Activated CD4-positive, CD25-positive, alpha-beta regulatory T cell treated with anti-CD3 and anti-CD28 coated beads, Interleukin-2, amount 50 U/mL, for 72 hours (primary cell): Measurements from ENCODE around the gene LRRTM4.

Experiments used
- DNase-seq: peaks from one replicate; pipeline ENCODE4 v3.0.0; 2021

The LRRTM4 gene

DNA sequence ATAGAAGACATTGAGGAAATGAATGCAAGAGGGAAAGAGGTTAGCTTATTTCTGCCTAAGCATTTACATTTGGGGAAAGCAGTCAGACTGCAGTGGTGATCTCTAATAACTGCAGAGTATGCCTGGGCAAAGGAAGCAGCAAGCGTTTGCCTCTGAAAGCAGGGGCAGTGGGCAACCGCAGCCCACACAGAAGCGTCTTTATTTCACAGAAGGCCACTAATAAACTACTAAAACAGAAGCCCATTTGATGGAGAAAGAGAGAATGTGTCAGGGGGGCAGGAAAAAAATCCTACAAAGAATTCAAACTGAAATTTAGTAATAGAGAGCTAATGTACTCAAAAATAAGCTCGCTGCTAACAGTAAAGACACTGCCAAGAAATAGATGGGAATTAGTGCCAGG lies 53.1 kb downstream of the LRRTM4 start:
- no peak for DNase-seq

DNA sequence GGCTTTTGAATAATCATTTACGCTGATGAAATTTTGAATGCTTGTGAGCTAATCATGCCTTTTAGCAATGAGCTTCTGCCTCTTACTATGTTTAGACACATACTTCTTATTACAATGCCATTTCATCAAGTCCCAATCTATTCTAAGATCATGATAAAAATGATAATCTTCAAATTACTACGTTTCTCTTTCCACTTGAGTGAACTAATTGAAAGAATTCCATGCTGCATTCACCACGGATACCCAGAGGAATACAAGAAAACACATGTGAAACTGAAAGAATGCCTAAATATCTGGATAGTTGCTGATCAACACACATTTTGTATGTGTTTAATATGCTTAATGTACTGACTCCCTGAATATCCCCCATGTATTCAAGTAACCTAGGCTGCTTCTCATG lies 62.3 kb downstream of the LRRTM4 start:
- no peak for DNase-seq

DNA sequence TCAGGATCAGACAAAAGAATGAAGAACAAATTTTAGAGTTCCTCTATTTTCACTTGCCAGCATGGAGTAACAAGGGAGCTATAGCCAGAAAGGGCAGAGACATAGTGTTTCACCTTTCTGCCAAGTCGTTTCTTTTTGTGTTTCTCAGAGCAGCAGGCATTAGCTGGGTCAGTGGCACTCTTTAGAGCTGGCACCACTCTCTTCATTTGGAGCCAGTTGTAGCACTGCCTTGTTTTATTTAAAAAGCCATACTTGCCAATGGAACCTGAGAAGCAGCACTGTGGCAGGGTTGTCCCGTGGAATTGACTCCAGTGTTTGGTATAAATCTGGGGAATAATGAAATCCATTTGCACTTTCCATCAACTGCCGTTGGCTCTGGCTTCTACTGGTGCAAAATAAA lies 64.0 kb downstream of the LRRTM4 start:
- no peak for DNase-seq

DNA sequence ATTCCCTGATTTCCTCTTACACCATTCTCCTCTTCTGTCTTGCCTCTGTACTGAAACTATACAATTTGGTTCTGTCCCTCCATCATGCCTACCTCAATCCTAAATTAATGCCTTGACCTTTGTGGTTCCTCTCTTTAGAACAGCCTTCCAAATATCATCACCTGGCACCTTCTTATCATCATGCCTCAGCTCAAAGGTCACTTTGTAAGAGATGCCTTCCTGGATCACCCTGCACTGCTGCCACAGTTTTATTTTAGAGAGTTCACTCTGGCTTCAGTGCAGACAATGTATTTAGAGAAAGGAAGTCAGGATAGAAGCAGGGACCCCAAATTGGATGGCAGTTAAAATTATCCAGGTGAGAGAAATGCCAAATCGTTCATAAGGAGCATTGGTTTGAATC lies 64.5 kb downstream of the LRRTM4 start:
- no peak for DNase-seq

DNA sequence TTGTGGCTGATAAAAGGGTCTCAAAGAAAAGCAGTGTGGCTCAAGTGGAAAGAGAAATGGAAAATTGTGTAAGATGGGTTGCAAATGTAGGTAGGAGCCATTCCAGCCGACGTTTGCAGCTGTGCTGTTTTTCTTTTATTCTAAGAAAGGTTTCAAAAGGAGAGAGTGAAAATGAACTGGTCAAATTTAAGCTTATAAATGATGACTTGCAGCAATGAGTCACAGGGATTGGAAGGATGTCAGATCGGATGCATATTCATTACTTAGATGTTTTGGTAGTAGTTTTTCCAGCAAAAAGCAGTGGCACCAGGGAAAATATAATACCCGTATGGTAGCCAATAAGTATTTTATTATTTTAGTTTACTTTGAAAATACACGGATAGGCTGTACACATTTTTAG lies 79.1 kb downstream of the LRRTM4 start:
- DNase-seq: no peak

DNA sequence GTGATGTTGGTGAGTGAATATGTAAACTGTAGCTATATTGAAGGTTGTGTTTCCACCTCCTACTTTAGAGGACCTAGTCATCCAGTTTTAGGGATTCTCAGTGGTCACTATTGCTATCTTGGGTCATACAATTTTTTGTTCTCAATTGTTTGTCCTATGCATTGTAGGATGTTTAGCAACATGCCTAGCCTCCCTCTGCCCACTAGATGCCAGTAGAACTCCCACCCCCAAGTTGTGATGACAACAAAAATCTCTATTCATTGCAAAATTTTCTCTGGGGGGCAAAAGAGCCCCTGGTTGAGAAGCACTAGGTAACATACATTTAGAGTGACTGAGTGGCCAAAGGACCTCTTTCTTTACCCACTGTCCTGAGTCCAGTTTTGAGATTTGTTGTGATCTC lies 87.3 kb downstream of the LRRTM4 start:
- DNase-seq: no peak

DNA sequence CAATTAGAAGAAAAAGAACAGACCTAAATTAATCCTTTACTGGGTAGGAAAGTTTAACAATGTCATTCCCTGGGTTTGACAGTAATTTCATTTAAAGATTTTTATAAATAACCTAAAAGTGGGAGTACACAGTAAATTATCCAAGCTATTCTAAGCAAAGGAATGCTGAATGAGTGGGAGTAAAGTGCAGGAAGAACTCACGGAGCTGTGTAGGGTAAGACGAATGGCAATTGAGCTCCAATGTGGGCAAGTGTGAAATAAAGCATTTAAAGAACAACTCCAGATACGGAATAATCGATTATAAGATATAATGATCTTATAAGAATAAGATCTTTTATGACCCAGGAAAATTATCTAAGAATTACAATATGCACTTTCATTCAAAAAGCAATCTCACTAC lies 93.2 kb downstream of the LRRTM4 start:
- no peak for DNase-seq

DNA sequence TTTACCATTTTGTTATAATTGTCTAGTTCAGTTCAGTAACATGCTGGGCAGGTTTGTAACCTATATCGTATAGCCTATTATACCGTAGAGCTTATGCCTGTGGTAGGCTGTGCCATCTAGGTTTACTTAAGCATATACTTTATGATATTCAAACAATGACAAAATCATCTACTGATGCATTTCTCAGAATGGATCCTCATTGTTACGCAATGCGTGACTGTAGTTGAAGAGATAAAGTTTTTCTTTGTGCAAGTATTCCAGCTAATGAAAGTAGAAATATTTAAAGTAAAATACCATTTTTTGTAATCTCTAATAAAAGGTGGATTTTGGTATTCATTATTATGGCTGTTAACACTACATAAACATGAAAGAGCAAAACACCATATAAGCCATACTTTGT lies 100.2 kb downstream of the LRRTM4 start:
- DNase-seq: no peak

DNA sequence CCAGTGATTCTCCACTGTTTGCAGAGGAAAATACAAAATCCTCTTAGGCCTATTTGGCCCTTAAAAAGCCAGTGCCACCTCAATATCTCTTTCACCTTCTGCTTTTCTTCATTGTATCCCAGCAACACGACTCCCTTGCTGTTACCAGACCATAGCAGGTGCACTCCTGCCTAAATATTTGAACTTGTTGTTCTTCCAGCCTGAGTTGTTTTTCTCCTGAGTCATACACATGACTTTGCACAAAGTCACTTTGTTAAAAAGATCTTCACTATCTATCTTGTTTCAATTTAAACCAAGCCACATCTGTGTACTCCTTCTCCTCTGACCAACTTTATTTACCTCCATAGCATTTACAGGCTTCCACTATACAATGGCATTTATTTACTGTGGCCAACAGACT lies 103.6 kb downstream of the LRRTM4 start:
- DNase-seq: no peak

DNA sequence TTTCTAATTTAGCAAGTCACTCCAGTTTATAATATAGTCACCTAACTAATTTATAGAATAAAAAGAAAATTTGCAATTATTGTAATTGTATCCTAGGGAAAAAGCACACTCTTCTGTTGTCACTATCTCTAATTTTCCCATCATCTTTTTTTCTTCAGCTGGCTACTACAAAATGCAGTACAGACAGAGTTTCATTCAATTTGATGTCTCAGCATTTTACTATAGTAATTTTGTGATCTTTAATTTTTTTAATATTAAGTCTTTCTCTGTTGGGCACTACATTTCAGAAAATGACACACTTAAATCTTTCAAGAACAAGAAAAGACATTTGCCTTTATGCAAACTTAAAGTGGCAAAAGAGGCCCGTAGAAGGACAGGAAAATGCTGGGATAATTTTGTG lies 118.0 kb downstream of the LRRTM4 start:
- no peak for DNase-seq

DNA sequence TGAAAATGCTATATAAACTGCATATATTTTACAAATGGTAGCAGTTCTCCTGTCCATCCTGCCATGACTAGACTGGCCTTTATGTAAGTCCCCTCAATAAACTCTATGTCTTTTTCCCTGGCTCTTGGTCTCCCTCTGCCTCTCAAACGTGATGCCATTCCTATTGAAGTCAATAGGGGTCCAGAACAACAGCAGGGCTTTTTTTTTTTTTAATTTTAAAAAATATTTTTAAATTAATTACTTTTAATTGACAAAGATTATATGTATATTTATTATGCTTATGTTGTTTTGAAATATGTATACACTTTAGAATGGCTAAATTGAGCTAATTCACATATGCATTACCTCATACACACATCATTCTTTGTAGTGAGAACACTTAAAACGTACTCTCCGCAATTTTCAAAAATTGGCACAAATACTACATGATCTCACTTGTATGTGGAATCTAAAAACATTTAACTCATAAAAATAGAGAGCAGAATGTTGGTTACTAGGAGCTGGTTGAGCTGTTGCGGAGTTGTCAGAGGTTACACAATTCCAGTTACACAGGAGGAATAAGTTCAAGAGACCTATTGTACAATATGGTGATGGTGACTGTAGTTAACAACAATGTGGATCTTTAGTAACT lies 123.1 kb downstream of the LRRTM4 start:
- DNase-seq: no peak

DNA sequence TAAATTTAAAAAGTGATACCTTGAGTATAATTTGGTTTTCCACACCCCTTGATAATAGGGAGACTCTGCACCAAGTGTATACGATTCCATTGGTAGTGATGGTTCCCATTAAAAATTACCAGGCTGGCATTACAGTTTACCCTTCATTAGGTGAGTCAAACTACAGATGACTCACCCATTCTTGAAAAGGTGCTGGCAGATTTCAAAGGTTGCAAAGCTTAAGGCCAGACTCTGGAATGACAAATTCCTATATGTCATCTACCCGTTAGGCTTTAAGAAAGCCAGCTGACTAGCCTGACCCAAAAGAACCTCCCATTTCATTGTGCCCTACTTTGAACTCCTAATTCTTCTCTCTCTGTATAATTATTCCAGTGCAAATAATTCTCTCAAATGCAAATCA lies 124.4 kb downstream of the LRRTM4 start:
- DNase-seq: no peak

DNA sequence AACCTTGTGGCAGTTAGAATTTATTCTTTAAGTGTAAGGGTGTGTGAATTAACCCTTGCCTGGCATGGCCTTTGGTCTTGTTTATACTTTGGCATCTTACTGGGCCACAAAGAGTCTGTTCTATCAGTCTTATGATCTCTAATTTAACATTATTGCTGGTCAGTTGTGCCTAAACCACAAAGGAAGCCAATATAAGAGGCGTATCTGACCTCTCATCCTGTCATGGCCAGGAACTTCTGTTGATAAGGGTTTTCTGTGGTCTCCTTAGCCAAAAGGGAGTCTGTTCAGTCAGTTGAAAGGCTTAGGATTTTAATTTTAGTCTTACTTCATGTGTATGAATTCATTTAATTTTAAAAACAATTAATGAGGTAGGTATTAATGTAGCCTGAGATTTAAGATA lies 127.2 kb downstream of the LRRTM4 start:
- no peak for DNase-seq

DNA sequence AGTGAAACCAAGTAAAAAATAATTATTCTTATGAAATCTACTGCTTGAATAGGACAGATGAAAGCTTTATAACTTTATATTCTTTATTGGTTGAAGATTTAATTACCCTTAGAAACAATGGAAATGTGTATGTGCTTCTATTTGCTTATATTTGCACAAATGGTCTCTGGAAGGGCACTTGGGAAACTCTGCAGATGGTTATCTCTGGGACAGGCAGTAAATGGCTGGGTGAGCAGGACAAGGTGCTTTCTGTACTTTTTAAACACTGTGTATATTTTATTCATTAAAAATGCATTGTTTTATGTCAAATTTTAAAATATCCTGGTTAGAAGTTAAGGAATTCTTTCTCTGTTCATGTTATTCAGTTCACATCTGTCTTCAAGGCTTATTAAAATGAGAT lies 131.1 kb downstream of the LRRTM4 start:
- DNase-seq: no peak

DNA sequence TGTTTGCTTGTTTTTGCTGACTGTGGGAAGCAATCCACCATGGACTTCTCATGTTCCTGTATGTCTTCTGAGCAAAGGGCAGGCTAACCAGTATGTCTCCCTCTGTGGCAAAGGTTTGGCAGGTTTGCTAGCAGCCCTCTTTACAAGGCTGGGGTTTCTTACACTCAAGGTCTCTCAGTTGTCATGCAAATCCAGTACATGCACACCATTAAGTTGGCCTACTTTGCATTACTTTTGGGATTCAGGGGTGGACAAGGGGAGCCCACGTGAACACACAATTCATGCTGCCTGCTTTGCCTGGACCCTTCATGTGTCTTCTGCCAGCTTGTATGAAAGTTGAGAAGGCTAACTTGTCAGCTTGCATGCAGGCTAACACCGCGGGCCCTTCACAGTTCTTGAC lies 134.9 kb downstream of the LRRTM4 start:
- no peak for DNase-seq

DNA sequence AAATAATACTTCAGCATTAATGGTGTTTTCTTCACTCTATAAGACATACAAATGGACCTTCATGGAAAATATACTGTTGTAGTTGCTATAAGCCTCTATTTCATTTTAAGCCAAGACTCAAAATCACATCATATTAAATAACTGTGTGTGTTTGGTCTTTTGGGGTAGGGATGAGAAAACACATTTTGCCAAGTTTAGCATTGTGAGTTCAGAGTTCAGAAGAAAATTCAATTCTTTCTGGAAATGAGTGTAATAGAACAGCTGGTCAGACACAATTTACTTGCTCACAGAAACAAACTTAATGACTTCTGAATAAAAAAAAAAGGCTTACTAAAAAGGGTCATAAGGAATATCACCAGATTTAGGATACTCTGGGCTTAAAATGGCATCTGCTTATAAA lies 149.5 kb downstream of the LRRTM4 start:
- DNase-seq: no peak

DNA sequence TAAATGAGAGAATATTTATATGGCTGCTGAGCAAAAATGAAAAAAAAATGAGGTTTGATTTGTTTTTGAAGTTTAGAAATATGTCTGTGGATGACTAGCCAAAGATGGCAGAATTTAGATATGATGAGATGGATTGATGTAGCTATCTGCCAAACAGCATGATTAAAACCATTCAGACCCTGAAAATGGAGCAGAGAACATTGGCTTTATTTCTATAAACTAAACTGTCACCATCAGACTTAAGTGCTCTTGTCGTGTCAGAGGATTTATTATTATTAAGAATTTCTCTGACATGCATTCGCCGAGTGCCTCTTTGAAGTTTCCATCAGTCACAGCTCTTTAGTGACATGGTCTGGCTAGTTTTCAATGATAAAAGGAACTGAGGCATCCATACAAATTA lies 151.7 kb downstream of the LRRTM4 start:
- no peak for DNase-seq

DNA sequence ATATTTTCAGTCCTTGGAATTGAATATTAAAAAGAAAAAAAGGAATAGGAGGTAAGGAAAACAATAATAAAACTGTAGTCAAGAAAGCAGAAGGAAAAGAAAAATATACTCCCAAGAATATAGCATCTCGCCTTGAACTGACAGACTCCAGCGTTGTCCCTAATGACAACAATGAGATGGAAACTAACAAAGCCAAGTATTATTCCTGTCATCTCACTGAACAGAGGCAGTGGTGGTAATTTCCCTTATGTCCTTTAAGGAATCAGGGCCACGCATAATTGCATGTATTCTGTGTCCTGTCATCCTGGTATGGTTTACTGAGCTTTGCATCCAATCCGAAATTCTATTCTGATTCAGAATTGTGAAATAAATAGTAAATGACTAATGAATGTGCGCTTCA lies 158.9 kb downstream of the LRRTM4 start:
- no peak for DNase-seq

DNA sequence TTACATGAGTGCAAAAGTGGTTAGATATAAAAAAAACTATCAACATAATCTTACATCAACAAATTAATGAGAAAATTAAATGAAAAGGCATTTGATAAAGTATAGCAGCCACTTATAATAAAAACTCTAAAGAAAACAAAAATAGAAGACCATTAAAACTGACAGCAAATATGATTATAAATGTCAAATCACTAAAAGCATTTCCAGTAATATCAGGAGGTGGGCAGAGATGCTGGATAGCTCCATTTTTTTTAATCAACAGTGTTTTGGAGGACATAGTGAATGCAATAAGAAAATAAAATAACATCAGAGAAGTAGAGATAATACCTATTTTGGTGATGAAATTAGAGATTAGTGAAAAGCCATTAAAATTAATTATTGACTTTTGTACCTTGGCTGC lies 173.4 kb downstream of the LRRTM4 start:
- DNase-seq: no peak

DNA sequence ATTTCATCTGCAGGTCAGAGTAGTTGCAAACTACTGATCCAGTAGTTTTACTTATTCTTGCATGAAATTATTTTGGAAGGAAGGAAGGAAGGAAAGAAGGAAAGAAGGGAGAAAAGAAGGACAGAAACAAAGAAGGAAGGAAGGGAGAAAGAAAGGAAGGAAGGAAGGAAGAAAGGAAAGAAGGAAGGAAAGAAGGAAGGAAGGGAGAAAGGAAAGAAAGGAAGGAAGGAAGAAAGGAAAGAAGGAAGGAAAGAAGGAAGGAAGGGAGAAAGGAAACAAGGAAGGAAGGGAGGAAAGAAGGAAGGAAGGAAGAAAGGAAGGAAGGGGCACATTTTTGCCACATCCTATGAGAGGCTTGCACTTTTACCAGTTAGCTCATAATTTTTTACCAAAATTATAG lies 186.2 kb downstream of the LRRTM4 start:
- DNase-seq: no peak

DNA sequence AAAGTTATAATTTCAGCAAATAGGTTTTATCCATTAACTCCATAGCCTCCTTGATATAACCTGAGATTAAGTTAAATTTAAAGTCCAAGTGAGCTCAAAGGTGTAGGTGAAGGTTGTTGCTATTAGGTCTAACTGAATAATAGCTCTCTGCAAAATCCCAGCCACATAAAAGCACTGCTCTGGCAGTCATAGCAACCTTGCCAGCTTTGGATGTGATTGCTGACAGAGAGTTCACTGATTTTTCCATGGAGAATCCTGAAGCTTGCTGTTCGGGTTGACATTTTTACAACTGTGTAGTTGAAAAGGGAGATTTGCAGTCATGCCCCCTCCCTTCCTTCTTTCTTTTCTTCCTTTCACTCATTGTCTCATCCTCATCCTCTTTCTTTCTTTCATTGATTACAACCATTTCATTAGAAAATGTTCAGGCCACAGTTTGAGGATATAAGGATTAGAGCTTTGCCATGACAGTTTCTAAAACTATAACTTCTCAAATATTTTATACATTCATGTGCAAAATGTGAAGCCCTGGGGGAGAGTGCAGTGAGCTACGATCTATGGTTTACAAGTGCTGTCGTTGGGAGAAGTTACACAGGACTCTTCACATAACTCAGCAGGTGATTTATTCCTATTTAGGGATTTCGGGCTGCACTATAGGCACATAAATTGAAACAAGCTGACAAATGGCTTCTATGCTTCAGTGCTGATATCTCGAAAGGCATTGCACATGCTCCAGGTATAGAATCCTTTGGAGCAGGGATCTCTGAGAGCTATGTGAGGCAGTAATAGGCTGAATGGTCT lies 193.8 kb downstream of the LRRTM4 start:
- DNase-seq: no peak

DNA sequence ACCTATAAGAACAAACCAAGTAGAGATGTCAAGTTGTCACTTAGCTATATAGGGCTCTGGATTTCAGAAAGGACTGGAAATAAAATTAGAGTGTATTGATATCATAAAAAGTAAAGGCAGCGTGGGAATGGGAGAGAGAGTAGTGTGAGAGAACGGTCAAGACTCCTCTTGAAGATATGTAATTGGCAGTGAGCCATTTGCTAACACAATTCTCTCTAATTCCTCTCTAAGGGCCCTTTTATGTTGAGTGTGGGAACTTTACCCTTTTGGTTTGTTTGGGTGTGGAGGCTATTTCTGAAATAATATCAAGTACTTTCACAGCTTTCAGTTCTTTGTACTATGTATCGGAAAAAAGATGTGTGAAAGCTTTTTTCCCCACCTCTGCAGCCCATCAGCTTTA lies 196.8 kb downstream of the LRRTM4 start:
- DNase-seq: no peak

DNA sequence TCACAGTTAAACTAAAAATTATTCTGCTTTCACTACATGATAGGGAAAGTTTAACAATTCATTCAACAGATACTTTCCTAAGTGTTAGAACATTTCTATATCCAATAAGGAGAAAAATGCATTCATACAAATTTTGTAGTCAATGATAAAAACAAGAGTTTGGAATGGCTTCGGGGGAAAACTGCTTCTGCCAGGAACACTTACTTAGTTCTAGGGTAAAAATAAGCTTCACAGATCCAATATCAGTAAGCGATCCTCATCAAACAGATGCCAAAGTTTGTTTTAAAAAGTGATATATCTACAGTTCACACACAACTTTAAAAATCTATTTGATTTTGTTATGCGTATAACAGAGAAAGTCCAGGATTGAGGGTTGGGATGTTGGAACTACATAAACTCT lies 199.7 kb downstream of the LRRTM4 start:
- DNase-seq: no peak

DNA sequence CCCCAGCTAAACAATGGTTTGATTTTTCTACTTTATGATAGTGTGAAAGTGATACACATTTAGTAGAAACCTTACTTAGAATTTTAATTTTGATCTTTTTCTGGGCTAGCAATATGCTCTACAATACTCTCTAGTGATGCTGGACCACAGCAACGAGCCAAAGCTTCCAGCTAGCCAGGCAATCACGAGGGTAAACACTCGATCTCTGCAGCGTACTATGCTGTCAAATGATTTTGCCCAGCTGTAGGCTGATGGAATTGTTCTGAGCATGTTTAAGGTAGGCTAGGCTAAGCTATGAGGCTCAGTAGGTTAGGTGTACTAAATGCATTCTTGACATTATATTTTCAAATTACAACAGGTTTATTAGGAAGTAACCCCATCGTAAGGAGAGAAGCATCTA lies 207.5 kb downstream of the LRRTM4 start:
- DNase-seq: no peak

DNA sequence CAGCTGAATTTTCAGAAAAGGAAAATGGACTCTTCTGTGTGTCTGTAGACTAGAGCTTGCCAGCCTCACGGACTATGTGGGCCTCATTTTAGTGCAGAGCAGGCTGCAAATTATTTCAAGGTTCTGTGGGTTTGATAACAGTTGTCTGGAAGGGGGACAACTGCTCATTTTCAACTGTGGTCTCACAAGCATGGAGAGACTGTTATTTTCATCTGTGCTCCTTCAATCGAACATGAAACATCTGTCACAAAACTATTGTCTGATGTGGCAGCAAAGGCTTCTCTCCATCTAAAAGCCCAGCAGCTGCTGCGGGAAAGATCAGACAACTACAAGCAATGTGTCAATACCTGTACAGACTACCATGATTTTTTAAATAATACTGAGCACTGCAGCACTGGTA lies 211.8 kb downstream of the LRRTM4 start:
- no peak for DNase-seq
